B cell (primary cell): Measurements from ENCODE around the gene GPNMB. TPM values are rescaled to one million over a fixed set of nuclear protein-coding genes. Genes with fewer than 3 reads are reported as not detected.

Experiments used
- ATAC-seq: fragments of 200-7000 bp; cut with Tn5 transposase; one replicate; pipeline ENCODE4 v1.10.0; 2021; ENCODE audit warnings: low read depth, mild to moderate bottlenecking, moderate number of reproducible peaks, moderate library complexity
- CTCF ChIA-PET: fragments of 350-600 bp; sonication (Branson Sonifier 250); formaldehyde crosslinking; loops from one replicate; lab custom pipeline; 2021; ENCODE audit warnings: antibody characterized with exemption, inconsistent platforms; lab: Charles Lee
- POLR2A ChIA-PET: fragments of 350-600 bp; sonication (Branson Sonifier 250); formaldehyde crosslinking; loops from one replicate; lab custom pipeline; 2021; ENCODE audit warnings: antibody characterized with exemption; lab: Charles Lee
- DNase-seq: peaks from one replicate; pipeline ENCODE4 v3.0.0; 2013
- H2AFZ ChIP-seq: 2 replicates; pipeline ENCODE4 v1.6.1; 2012; ENCODE audit warnings: mild to moderate bottlenecking, low read depth, low read length; ENCODE audit not compliant: insufficient read depth, poor library complexity, severe bottlenecking
- H3K27ac ChIP-seq, 2 donors: 1 replicate in 1 of 2; 2 replicates in 1 of 2; pipeline ENCODE4 v1.5.1; 2012 to 2013; ENCODE audit warnings: low read length in 2 of 2, mild to moderate bottlenecking in 2 of 2, moderate library complexity in 1 of 2
- H3K27me3 ChIP-seq, 4 experiments: fragments of 200-600 bp in 1 of 4; sonication (generic) in 1 of 4; replicated peaks in 1 of 4; 1 replicate in 2 of 4; 2 replicates in 2 of 4; pipeline versions ENCODE4 v1.6.1 to v1.7.0; 2013 to 2016; ENCODE audit warnings: low read length in 3 of 4, mild to moderate bottlenecking in 2 of 4, mixed read lengths in 1 of 4, moderate library complexity in 1 of 4; ENCODE audit not compliant: insufficient read depth in 4 of 4, control insufficient read depth in 3 of 4; ENCODE audit errors: control extremely low read depth in 1 of 4
- H3K36me3 ChIP-seq, 2 experiments: replicated peaks in 1 of 2; 1 replicate in 1 of 2; 2 replicates in 1 of 2; pipeline versions ENCODE4 v1.6.1 to v1.7.1; 2013; ENCODE audit warnings: low read length in 1 of 2; ENCODE audit not compliant: insufficient read depth in 2 of 2, control insufficient read depth in 1 of 2; ENCODE audit errors: control extremely low read depth in 1 of 2, extremely low read depth in 1 of 2
- H3K4me1 ChIP-seq, 2 donors: fragments of 200-600 bp in 1 of 2; sonication (generic) in 1 of 2; 1 replicate in 1 of 2; 2 replicates in 1 of 2; pipeline versions ENCODE4 v1.5.1 to v1.6.1; 2013 to 2017; ENCODE audit warnings: low read length in 2 of 2; ENCODE audit not compliant: control insufficient read depth in 2 of 2, insufficient read depth in 2 of 2
- H3K4me2 ChIP-seq: replicated peaks from 2 replicates; pipeline ENCODE3; 2012; ENCODE audit warnings: mild to moderate bottlenecking, low read depth, low read length; ENCODE audit not compliant: poor library complexity, severe bottlenecking
- H3K4me3 ChIP-seq, 5 experiments: fragments of 200-600 bp in 1 of 5; sonication (generic) in 1 of 5; 1 replicate in 3 of 5; 2 replicates in 2 of 5; pipeline versions ENCODE4 v1.5.1 to v1.7.0; 2011 to 2016; ENCODE audit warnings: low read length in 4 of 5, mild to moderate bottlenecking in 4 of 5, low read depth in 2 of 5, control low read depth in 1 of 5, moderate library complexity in 1 of 5; ENCODE audit not compliant: insufficient read depth in 1 of 5; ENCODE audit errors: control extremely low read depth in 1 of 5, extremely low read depth in 1 of 5
- H3K79me2 ChIP-seq: fragments of 200-600 bp; sonication (generic); one replicate; pipeline ENCODE4 v1.6.0; 2016; ENCODE audit warnings: low read length; ENCODE audit not compliant: control insufficient read depth, insufficient read depth
- H3K9ac ChIP-seq: fragments of 200-600 bp; sonication (generic); 2 replicates; pipeline ENCODE4 v1.6.1; 2017; ENCODE audit warnings: mild to moderate bottlenecking, low read length, moderate library complexity
- H3K9me3 ChIP-seq, 3 donors: one replicate each; pipeline versions ENCODE4 v1.6.1 to v1.7.1; 2013; ENCODE audit warnings: low read length in 2 of 3; ENCODE audit not compliant: control insufficient read depth in 2 of 3, insufficient read depth in 1 of 3; ENCODE audit errors: control extremely low read depth in 1 of 3
- H4K20me1 ChIP-seq: 2 replicates; pipeline ENCODE4 v1.6.0; 2012; ENCODE audit warnings: mild to moderate bottlenecking, low read length; ENCODE audit not compliant: insufficient read depth, control insufficient read depth, poor library complexity, severe bottlenecking
- H3K27ac Mint-ChIP-seq: one replicate; pipeline ENCODE4 v1.8.0; 2021; ENCODE audit warnings: mixed read lengths
- H3K27me3 Mint-ChIP-seq: one replicate; pipeline ENCODE4 v1.8.0; 2021; ENCODE audit warnings: mixed read lengths
- H3K4me1 Mint-ChIP-seq: one replicate; pipeline ENCODE4 v1.8.0; 2021; ENCODE audit warnings: mixed read lengths
- H3K4me3 Mint-ChIP-seq: one replicate; pipeline ENCODE4 v1.8.0; 2021; ENCODE audit warnings: mixed read lengths
- H3K9me3 Mint-ChIP-seq: one replicate; pipeline ENCODE4 v1.8.0; 2022; ENCODE audit warnings: mixed read lengths; ENCODE audit not compliant: insufficient read depth
- EZH2 ChIP-seq: IDR thresholded peaks from 2 replicates; pipeline ENCODE4 v1.6.1; 2012; ENCODE audit warnings: borderline replicate concordance, low read depth, mild to moderate bottlenecking, moderate library complexity, low read length; ENCODE audit not compliant: insufficient read depth, poor library complexity, severe bottlenecking
- WGBS: methylation state at CpG from one replicate; pipeline ENCODE4 v1.1.5; 2013; ENCODE audit warnings: missing lambda C conversion rate; ENCODE audit not compliant: insufficient coverage; 5-methylcytosine and 5-hydroxymethylcytosine counted together
- intact Hi-C: fragments of 100-400 bp; cut with micrococcal nuclease; formaldehyde crosslinking; loops from one replicate; pipeline ENCODE4 v1.10.0; 2022
- polyA plus RNA-seq: library from polyadenylated mRNA; depleted of rRNA; stranded (reverse); fragments of >200 nt; gene quantifications from 2 replicates; pipeline ENCODE4 v1.2.3, GENCODE V29; 2012
- total RNA-seq, 2 donors: library from RNA; stranded (reverse); fragments of 120-200 nt in 1 of 2; gene quantifications; 1 replicate in 1 of 2; 2 replicates in 1 of 2; pipeline versions ENCODE4 v1.2.3 to v1.2.4, GENCODE V29; 2013 to 2022
- TF ChIP-seq, protein P1 (sequence below): fragments of 200-600 bp; IDR thresholded peaks from one replicate; pipeline ENCODE4 v1.8.0; 2022; ENCODE audit warnings: antibody characterized with exemption, mild to moderate bottlenecking

The GPNMB gene
- total and polyA plus RNA-seq, 2 donors (not counting 1 experiment from before 2014, with no cell fraction given), result 2.6 TPM; not detected in 1

DNA sequence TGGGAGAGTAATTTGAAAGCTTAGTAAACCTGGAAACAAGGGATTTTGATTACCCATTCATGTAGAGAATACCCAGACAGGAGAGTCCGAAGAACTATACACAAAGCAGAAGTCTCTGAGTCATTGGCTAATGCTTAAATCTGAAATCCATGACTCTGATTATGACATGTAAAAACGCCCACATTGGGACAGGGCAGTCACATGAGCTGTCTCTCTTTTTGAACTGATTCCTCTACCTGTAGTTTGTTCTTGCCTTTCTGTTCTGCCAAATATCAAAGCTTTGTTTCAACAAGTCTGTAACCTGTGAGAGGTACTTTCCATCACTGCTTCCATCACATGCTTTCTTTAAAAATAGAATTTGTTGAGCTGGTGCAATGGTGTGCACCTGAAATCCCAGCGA, 4.3 kb upstream of the GPNMB start:
- no peaks in the 10 kb centered on the region for H3K36me3 ChIP-seq
- H3K9ac ChIP-seq, result no peak overlapping the region
- no peaks in the 10 kb centered on the region for H3K79me2 ChIP-seq
- no peak overlapping the region for H3K27ac Mint-ChIP-seq
- H4K20me1 ChIP-seq, result no peaks in the 10 kb centered on the region
- no peak overlapping the region for H3K4me3 ChIP-seq
- CTCF ChIA-PET, result no interaction called here
- no peak overlapping the region for H2AFZ ChIP-seq
- H3K27me3 Mint-ChIP-seq, result peaks cover 34% of the 10 kb centered on the region
- intact Hi-C loops, result no loop called here
- ATAC-seq (no peak), DNase-seq (no peak)
- no peaks in the 10 kb centered on the region for H3K9me3 ChIP-seq
- no peak overlapping the region for H3K4me2 ChIP-seq
- no peaks in the 10 kb centered on the region for H3K9me3 Mint-ChIP-seq
- H3K27ac ChIP-seq, result no peak overlapping the region
- TF ChIP-seq, protein P1, sequence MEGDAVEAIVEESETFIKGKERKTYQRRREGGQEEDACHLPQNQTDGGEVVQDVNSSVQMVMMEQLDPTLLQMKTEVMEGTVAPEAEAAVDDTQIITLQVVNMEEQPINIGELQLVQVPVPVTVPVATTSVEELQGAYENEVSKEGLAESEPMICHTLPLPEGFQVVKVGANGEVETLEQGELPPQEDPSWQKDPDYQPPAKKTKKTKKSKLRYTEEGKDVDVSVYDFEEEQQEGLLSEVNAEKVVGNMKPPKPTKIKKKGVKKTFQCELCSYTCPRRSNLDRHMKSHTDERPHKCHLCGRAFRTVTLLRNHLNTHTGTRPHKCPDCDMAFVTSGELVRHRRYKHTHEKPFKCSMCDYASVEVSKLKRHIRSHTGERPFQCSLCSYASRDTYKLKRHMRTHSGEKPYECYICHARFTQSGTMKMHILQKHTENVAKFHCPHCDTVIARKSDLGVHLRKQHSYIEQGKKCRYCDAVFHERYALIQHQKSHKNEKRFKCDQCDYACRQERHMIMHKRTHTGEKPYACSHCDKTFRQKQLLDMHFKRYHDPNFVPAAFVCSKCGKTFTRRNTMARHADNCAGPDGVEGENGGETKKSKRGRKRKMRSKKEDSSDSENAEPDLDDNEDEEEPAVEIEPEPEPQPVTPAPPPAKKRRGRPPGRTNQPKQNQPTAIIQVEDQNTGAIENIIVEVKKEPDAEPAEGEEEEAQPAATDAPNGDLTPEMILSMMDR, result no peak
- no peak for TF ChIP-seq EZH2
- no peaks in the 10 kb centered on the region for H3K4me1 Mint-ChIP-seq
- 73% methylated on average over 2 of the region's 3 CpGs for WGBS
- no peak overlapping the region for H3K4me3 Mint-ChIP-seq
- peaks cover 0 to under 1% of the 10 kb centered on the region in 2 donors for H3K4me1 ChIP-seq
- POLR2A ChIA-PET, result no interaction called here
- H3K27me3 ChIP-seq, result peaks cover 0 to 14% (median 3%) of the 10 kb centered on the region in 4 experiments

DNA sequence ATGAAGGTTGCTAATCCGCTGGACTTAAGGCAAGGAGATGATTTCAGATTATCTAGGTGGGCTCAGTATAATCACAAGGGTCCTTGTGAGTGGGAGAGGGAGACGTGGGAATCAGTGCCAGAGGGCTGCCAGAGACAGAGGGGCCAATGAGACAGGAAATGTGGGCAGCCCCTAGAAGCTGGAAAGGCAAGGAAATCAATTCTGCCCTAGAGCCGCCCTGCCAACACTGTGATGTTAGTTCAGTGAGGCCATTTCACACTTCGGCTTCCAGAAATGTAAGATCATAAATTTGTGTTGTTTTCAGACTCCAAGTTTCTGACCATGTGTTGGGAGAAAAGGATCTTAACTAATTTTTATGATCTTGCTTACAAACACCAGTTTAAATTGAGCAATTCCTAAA, 3.6 kb upstream of the GPNMB start:
- intact Hi-C loops, result no loop called here
- Mint-ChIP-seq H3K27me3 (peaks cover 35% of the 10 kb centered on the region), H3K4me1 (peaks cover 4% of the 10 kb centered on the region), H3K9me3 (no peaks in the 10 kb centered on the region), H3K27ac (no peak overlapping the region), H3K4me3 (no peak overlapping the region)
- H3K79me2 ChIP-seq, result no peaks in the 10 kb centered on the region
- no peak overlapping the region for H3K9ac ChIP-seq
- H3K4me3 ChIP-seq, result no peak overlapping the region
- TF ChIP-seq, protein P1, result no peak
- TF ChIP-seq EZH2, result no peak
- ChIA-PET POLR2A (no interaction called here), CTCF (no interaction called here)
- WGBS, result 81% methylated on average over 2 of the region's 4 CpGs
- H3K27me3 ChIP-seq, result peaks cover 0 to 20% (median 6%) of the 10 kb centered on the region in 4 experiments
- no peak overlapping the region for H3K4me2 ChIP-seq
- H3K9me3 ChIP-seq, result peaks cover 0 to 5% (median 0%) of the 10 kb centered on the region in 3 donors
- no peak for ATAC-seq
- no peak overlapping the region for H3K27ac ChIP-seq
- no peak for DNase-seq
- no peak overlapping the region for H2AFZ ChIP-seq
- no peaks in the 10 kb centered on the region for H4K20me1 ChIP-seq
- H3K36me3 ChIP-seq, result no peaks in the 10 kb centered on the region
- H3K4me1 ChIP-seq, result peaks cover 6% of the 10 kb centered on the region in 2 donors
